Endodermal cell (in vitro differentiated cells): Measurements from ENCODE around the gene TEX261. TPM values are rescaled to one million over a fixed set of nuclear protein-coding genes. Genes with fewer than 3 reads are reported as not detected.

Experiments
- DNase-seq: peaks from one replicate; pipeline ENCODE4 v3.0.0-alpha.2; 2017
- H3K27ac ChIP-seq: 2 replicates; pipeline ENCODE4 v1.5.1; 2013; ENCODE audit warnings: mild to moderate bottlenecking, low read depth, low read length, moderate library complexity
- H3K27me3 ChIP-seq: 2 replicates; pipeline ENCODE4 v1.6.1; 2013; ENCODE audit warnings: mild to moderate bottlenecking, low read length, moderate library complexity; ENCODE audit not compliant: insufficient read depth, control insufficient read depth, poor library complexity, severe bottlenecking
- H3K36me3 ChIP-seq: 2 replicates; pipeline ENCODE4 v1.7.0; 2013; ENCODE audit warnings: mild to moderate bottlenecking, low read length, moderate library complexity; ENCODE audit not compliant: control insufficient read depth, insufficient read depth
- H3K4me1 ChIP-seq: one replicate; pipeline ENCODE4 v1.7.0; 2013; ENCODE audit warnings: low read length; ENCODE audit not compliant: control insufficient read depth, insufficient read depth
- H3K4me3 ChIP-seq: 2 replicates; pipeline ENCODE4 v1.5.1; 2013; ENCODE audit warnings: mild to moderate bottlenecking, low read length, moderate library complexity
- H3K9ac ChIP-seq: 2 replicates; pipeline ENCODE4 v1.6.1; 2013; ENCODE audit warnings: mild to moderate bottlenecking, low read length, moderate library complexity; ENCODE audit not compliant: poor library complexity, severe bottlenecking; ENCODE audit errors: extremely low read depth
- H3K9me3 ChIP-seq: 2 replicates; pipeline ENCODE4 v1.6.1; 2013; ENCODE audit warnings: mild to moderate bottlenecking, low read length, moderate library complexity; ENCODE audit not compliant: control insufficient read depth
- H3K27ac Mint-ChIP-seq: 2 replicates; pipeline ENCODE4 v1.8.0; 2020; ENCODE audit warnings: mixed read lengths
- H3K27me3 Mint-ChIP-seq: 2 replicates; pipeline ENCODE4 v1.8.0; 2021; ENCODE audit warnings: mild to moderate bottlenecking, mixed read lengths; ENCODE audit not compliant: insufficient read depth
- H3K36me3 Mint-ChIP-seq: 2 replicates; pipeline ENCODE4 v1.8.0; 2020; ENCODE audit warnings: low read depth, mixed read lengths
- H3K4me1 Mint-ChIP-seq: 2 replicates; pipeline ENCODE4 v1.8.0; 2020; ENCODE audit warnings: mixed read lengths
- H3K4me3 Mint-ChIP-seq: 2 replicates; pipeline ENCODE4 v1.8.0; 2020; ENCODE audit warnings: mild to moderate bottlenecking, moderate library complexity, mixed read lengths
- H3K9me3 Mint-ChIP-seq: 2 replicates; pipeline ENCODE4 v1.8.0; 2020; ENCODE audit warnings: mild to moderate bottlenecking, mixed read lengths
- CTCF ChIP-seq: fragments of 200-600 bp; sonication (generic); conservative IDR thresholded peaks from 2 replicates; pipeline ENCODE4 v1.5.0; 2021; ENCODE audit warnings: antibody characterized with exemption, mild to moderate bottlenecking
- WGBS, 2 experiments: methylation state at CpG; one replicate each; pipeline versions ENCODE4 v1.1.5 to v1.1.7; 2013; ENCODE audit warnings: missing lambda C conversion rate in 2 of 2, mixed read lengths in 1 of 2; ENCODE audit not compliant: insufficient coverage in 1 of 2, insufficient read length in 1 of 2; 5-methylcytosine and 5-hydroxymethylcytosine counted together
- total RNA-seq, 2 donors: library from RNA; stranded (reverse); fragmentation: NEBNext Ultra II Directional in 1 of 2; extraction: Animal tissue kit (Norgen Biotek cat#: 25700) in 1 of 2; gene quantifications; 2 replicates in 1 of 2; 3 replicates in 1 of 2; pipeline ENCODE4 v1.2.1, GENCODE V29; 2021

Gene TEX261
- total RNA-seq, 2 donors from 2014 or later, result 13.3 to 19.9 TPM

DNA sequence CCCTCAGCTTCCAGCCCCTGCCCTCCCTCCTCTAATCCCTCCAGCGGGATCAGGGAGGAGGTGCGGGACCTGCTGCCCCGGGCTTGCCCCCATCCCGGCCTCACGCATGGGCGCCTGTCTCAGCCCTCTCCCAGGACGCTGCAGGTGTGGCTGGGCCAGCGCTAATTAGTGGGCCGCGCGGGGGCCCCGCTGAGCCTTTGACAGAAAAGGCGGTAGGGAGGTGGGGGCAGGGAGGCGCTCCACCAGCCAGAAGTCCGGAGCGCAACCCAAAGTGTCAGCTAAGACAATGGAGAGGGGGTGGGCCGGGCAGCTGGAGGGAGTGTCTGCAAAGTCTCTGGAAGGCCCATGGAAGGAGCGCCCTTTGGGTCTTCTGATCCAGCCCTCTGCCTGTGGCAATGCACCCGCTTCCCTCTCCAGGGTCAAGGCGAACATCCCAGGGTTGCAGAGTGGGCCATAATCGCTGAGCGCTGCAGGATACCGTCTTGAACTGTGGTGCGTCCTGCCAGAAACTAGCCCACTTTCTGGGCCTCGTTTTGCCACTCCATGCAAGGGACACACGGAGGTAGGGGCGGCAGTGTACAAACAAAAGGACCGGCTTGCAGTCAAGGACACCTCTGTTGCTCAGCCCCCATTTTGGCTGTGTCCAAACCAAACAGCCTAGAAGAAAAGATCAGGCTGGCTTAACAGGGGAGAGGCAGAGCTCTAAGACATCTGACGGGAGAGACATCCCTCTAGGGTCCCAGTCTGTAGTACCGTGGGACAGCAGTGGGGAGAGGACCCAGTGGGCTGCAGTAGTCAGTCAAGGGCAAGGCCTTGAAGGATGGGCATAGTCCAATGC lies 55.5 kb downstream of the TEX261 start:
- no peak for TF ChIP-seq CTCF
- H3K36me3 ChIP-seq, result no peaks in the 10 kb centered on the region
- WGBS, 2 experiments, result 18 to 25% methylated on average over 10 to 30 of the region's 30 CpGs
- no peaks in the 10 kb centered on the region for H3K9me3 ChIP-seq
- peak; percentile 87 for DNase-seq
- Mint-ChIP-seq H3K27me3 (peaks cover 69% of the 10 kb centered on the region), H3K9me3 (no peaks in the 10 kb centered on the region), H3K36me3 (no peaks in the 10 kb centered on the region), H3K4me3 (peak overlapping the region; percentile 40), H3K27ac (no peak overlapping the region), H3K4me1 (peaks cover 29% of the 10 kb centered on the region)
- H3K27me3 ChIP-seq, result peaks cover 47% of the 10 kb centered on the region
- peaks cover 10% of the 10 kb centered on the region for H3K4me1 ChIP-seq
- no peak overlapping the region for H3K4me3 ChIP-seq
- H3K27ac ChIP-seq, result no peak overlapping the region
- no peak overlapping the region for H3K9ac ChIP-seq

DNA sequence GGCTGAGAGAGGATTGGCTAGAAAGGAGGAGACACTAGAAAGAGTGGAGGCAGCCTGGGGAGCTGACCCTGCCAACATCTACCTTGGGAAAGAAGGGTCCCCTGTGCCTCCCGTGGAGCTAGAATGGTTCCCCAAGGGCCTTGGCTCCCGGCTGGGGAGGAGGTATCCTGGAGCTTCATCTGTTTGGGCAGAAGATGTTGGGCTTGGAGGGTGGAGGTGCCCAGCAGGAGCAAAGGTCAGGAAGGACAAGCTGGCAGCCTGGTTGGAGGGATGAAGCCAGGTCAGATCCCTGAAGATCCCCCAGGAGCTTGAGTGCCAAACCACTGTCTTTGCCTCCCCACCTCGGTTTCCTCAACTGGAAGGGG lies 56.1 kb downstream of the TEX261 start:
- Mint-ChIP-seq H3K4me1 (peaks cover 29% of the 10 kb centered on the region), H3K4me3 (peak overlapping the region; percentile 40), H3K9me3 (no peaks in the 10 kb centered on the region), H3K36me3 (no peaks in the 10 kb centered on the region), H3K27ac (no peak overlapping the region), H3K27me3 (peaks cover 65% of the 10 kb centered on the region)
- WGBS, 2 experiments, result 47 to 63% methylated on average over 2 to 3 of the region's 3 CpGs
- H3K27me3 ChIP-seq, result peaks cover 47% of the 10 kb centered on the region
- peaks cover 10% of the 10 kb centered on the region for H3K4me1 ChIP-seq
- no peaks in the 10 kb centered on the region for H3K9me3 ChIP-seq
- no peak overlapping the region for H3K4me3 ChIP-seq
- H3K9ac ChIP-seq, result no peak overlapping the region
- H3K36me3 ChIP-seq, result no peaks in the 10 kb centered on the region
- TF ChIP-seq CTCF, result no peak
- no peak for DNase-seq
- no peak overlapping the region for H3K27ac ChIP-seq

DNA sequence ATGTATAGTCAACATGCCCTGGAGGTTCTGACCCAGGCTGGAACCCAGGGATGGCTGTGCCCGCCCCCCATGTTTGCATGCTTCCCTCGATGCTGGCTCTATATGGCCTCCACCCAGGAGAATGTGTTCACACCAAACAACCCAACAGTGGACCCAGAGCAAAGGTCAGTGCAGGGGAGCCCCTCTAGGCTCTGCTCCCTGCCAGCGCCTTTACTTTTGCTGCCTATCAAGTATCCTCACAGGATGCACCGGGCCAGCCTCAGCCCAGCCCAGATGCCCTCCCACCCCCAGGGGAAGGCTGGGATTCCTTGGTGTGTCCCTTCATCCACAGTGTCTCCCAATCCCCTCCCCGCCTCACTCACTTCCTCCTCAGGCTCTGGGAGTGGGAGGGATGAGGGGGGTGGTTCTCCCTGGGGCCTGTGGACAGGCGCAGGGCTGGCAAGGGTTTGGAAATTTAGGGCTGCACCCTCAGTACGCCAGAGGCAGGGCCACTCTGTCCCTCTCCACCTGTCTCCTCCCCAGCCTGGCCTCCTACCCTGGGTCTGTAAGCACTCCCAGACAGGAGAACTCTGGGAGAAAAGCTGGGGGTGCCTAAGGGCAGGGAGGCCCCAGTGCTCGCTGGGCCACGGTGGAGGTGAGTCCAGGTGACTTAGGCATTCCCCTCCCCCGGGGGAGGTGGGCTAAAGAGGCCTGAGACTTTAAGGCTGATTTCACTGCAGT lies 56.6 kb downstream of the TEX261 start:
- Mint-ChIP-seq H3K36me3 (no peaks in the 10 kb centered on the region), H3K4me1 (peaks cover 29% of the 10 kb centered on the region), H3K9me3 (no peaks in the 10 kb centered on the region), H3K27me3 (peaks cover 69% of the 10 kb centered on the region), H3K4me3 (peak overlapping the region; percentile 40), H3K27ac (no peak overlapping the region)
- H3K4me1 ChIP-seq, result peaks cover 7% of the 10 kb centered on the region
- H3K4me3 ChIP-seq, result no peak overlapping the region
- no peaks in the 10 kb centered on the region for H3K9me3 ChIP-seq
- H3K27ac ChIP-seq, result no peak overlapping the region
- H3K27me3 ChIP-seq, result peaks cover 45% of the 10 kb centered on the region
- peak; percentile 63 for DNase-seq
- WGBS, 2 experiments, result 63 to 74% methylated on average over 3 to 9 of the region's 10 CpGs
- no peaks in the 10 kb centered on the region for H3K36me3 ChIP-seq
- no peak overlapping the region for H3K9ac ChIP-seq
- no peak for TF ChIP-seq CTCF
